MCF 10A (cell line): ENCODE measurements around the gene SRL. TPM values are rescaled to one million over a fixed set of nuclear protein-coding genes. Genes with fewer than 3 reads are reported as not detected.

Experiments used
- BruUV-seq: library from RNA; stranded (reverse); fragments of 400-500 nt; replicated peaks from 2 replicates; lab custom pipeline; 2021; lab: Mats Ljungman, UMichigan
- CTCF ChIA-PET: fragments of 300-600 bp; sonication (Branson Sonifier 250); formaldehyde crosslinking; extraction: SDS; loops from one replicate; lab custom pipeline; 2021; ENCODE audit warnings: antibody characterized with exemption, inconsistent platforms; lab: Yijun Ruan, JAX
- POLR2A ChIA-PET: fragments of 300-600, 350-650 bp; sonication (Branson Sonifier 250); formaldehyde crosslinking; extraction: SDS; loops from one replicate; lab custom pipeline; 2020; ENCODE audit warnings: antibody characterized with exemption, inconsistent platforms; lab: Yijun Ruan, JAX
- DNase-seq: peaks from one replicate; pipeline ENCODE4 v3.0.0-alpha.2; 2018; ENCODE audit not compliant: unreplicated experiment
- H3K27ac Mint-ChIP-seq: one replicate; pipeline ENCODE4 v1.8.0; 2022; ENCODE audit warnings: mild to moderate bottlenecking, low read depth, mixed read lengths; ENCODE audit not compliant: unreplicated experiment
- H3K27me3 Mint-ChIP-seq: one replicate; pipeline ENCODE4 v1.8.0; 2022; ENCODE audit warnings: mixed read lengths; ENCODE audit not compliant: insufficient read depth, unreplicated experiment
- H3K36me3 Mint-ChIP-seq: one replicate; pipeline ENCODE4 v1.8.0; 2022; ENCODE audit warnings: mild to moderate bottlenecking, moderate library complexity, mixed read lengths; ENCODE audit not compliant: insufficient read depth, unreplicated experiment
- H3K4me1 Mint-ChIP-seq: one replicate; pipeline ENCODE4 v1.8.0; 2022; ENCODE audit warnings: mixed read lengths; ENCODE audit not compliant: insufficient read depth, unreplicated experiment
- H3K4me3 Mint-ChIP-seq: one replicate; pipeline ENCODE4 v1.8.0; 2022; ENCODE audit warnings: mild to moderate bottlenecking, moderate library complexity, mixed read lengths; ENCODE audit not compliant: unreplicated experiment
- H3K9me3 Mint-ChIP-seq: one replicate; pipeline ENCODE4 v1.8.0; 2022; ENCODE audit warnings: mixed read lengths; ENCODE audit not compliant: unreplicated experiment
- CTCF ChIP-seq: fragments of 200-600 bp; IDR thresholded peaks from one replicate; pipeline ENCODE4 v1.8.0; 2022; ENCODE audit warnings: antibody characterized with exemption, mild to moderate bottlenecking; ENCODE audit not compliant: unreplicated experiment
- intact Hi-C: fragments of 100-400 bp; cut with micrococcal nuclease; formaldehyde crosslinking; loops from 2 replicates; pipeline ENCODE4 v1.14.1; 2022
- total RNA-seq: library from RNA; stranded (reverse); gene quantifications from 2 replicates; pipeline ENCODE4 v1.2.3, GENCODE V29; 2022

Gene SRL
- total RNA-seq, 1 experiment from 2014 or later: not detected

- CTCF ChIA-PET: interaction anchor here (0.6 to 0.9 kb wide), 4 partner anchors 13 to 43 kb away, joined by 3 to 4 read pairs (median 3); no protein-coding TSS in a partner anchor
- intact Hi-C loops: no loop called here
- Mint-ChIP-seq H3K27me3 (no peaks in the 10 kb centered on the region), H3K27ac (no peak overlapping the region), H3K4me3 (no peak overlapping the region), H3K4me1 (peaks cover 15% of the 10 kb centered on the region), H3K36me3 (no peaks in the 10 kb centered on the region), H3K9me3 (no peaks in the 10 kb centered on the region)
- TF ChIP-seq CTCF: no peak
- DNase-seq: no peak
- BruUV-seq: no TSS peak
- POLR2A ChIA-PET: interaction anchor here (0.7 to 2.0 kb wide), 3 partner anchors 26 to 36 kb away, joined by 3 to 7 read pairs (median 3); no protein-coding TSS in a partner anchor
These were observed 24.4 kb downstream of the SRL start for GRCh38 chr16:4217204-4218131.

- Mint-ChIP-seq H3K9me3 (no peaks in the 10 kb centered on the region), H3K4me3 (no peak overlapping the region), H3K4me1 (peaks cover 15% of the 10 kb centered on the region), H3K36me3 (no peaks in the 10 kb centered on the region), H3K27me3 (no peaks in the 10 kb centered on the region), H3K27ac (no peak overlapping the region)
- BruUV-seq: no TSS peak
- DNase-seq: no peak
- no peak for TF ChIP-seq CTCF
- intact Hi-C loops: no loop called here
- POLR2A ChIA-PET: interaction anchor here (0.7 kb wide), 1 partner anchor 36 kb away, joined by 3 read pairs; no protein-coding TSS in a partner anchor
- CTCF ChIA-PET: interaction anchor here (0.8 to 1.4 kb wide), 5 partner anchors 12 to 606 kb away, joined by 3 to 9 read pairs (median 3); no protein-coding TSS in a partner anchor
These were observed 25.3 kb downstream of the SRL start for GRCh38 chr16:4216596-4216995.

- H3K27ac Mint-ChIP-seq: no peak overlapping the region
- ChIA-PET POLR2A (interaction anchor here (0.7 to 1.3 kb wide), 2 partner anchors 38 to 80 kb away, joined by 3 to 5 read pairs; no protein-coding TSS in a partner anchor), CTCF (interaction anchor here (0.6 to 1.4 kb wide), 5 partner anchors 13 to 171 kb away, joined by 3 to 9 read pairs (median 3); no protein-coding TSS in a partner anchor)
- intact Hi-C loops: no loop called here
- no TSS peak for BruUV-seq
- no peaks in the 10 kb centered on the region for H3K36me3 Mint-ChIP-seq
- H3K27me3 Mint-ChIP-seq: no peaks in the 10 kb centered on the region
- no peak for TF ChIP-seq CTCF
- DNase-seq: no peak
- no peaks in the 10 kb centered on the region for H3K9me3 Mint-ChIP-seq
- H3K4me1 Mint-ChIP-seq: peaks cover 15% of the 10 kb centered on the region
- H3K4me3 Mint-ChIP-seq: no peak overlapping the region
These were observed 26.8 kb downstream of the SRL start for GRCh38 chr16:4215106-4215505.

- Mint-ChIP-seq H3K4me3 (no peak overlapping the region), H3K9me3 (no peaks in the 10 kb centered on the region), H3K36me3 (no peaks in the 10 kb centered on the region), H3K27ac (peak overlapping the region; percentile 94), H3K27me3 (no peaks in the 10 kb centered on the region), H3K4me1 (peaks cover 15% of the 10 kb centered on the region)
- ChIA-PET CTCF (interaction anchor here (0.7 to 1.8 kb wide), 5 partner anchors 14 to 232 kb away, joined by 3 to 10 read pairs (median 3); no protein-coding TSS in a partner anchor), POLR2A (interaction anchor here (0.8 to 1.8 kb wide), 16 partner anchors 9 to 264 kb away, joined by 3 to 43 read pairs (median 4); no protein-coding TSS in a partner anchor)
- DNase-seq: peak; percentile 87
- intact Hi-C loops: no loop called here
- no peak for TF ChIP-seq CTCF
- BruUV-seq: no TSS peak
These were observed 27.7 kb downstream of the SRL start for GRCh38 chr16:4214215-4214621.
